ENCODE data around the gene GTF3C1. TPM values are rescaled to one million over a fixed set of nuclear protein-coding genes. Genes with fewer than 3 reads are reported as not detected.

GTF3C1 gene
- total and polyA plus RNA-seq, 2 of the 8 experiments (the other 6 are each of a cell fraction or from before 2014, with no cell fraction given): 89.3 to 126 TPM

GRCh38 chr16:27453494-27453825 is 96.3 kb downstream of the GTF3C1 start (continued):
- no peak for TF ChIP-seq POLR2AphosphoS5 (IDR thresholded peaks at IDR 0.05; ENCODE audit: low read depth, low read length)
- TF ChIP-seq JUN (IDR thresholded peaks at IDR 0.05; ENCODE audit: low read depth, low read length): no peak
- no peak for TF ChIP-seq CEBPB (IDR thresholded peaks at IDR 0.05; ENCODE audit: low read depth, low read length)
- no peak for TF ChIP-seq SUZ12 (IDR thresholded peaks at IDR 0.05; ENCODE audit: low read length)
- TF ChIP-seq GTF2F1 (IDR thresholded peaks at IDR 0.05; ENCODE audit: borderline replicate concordance, low read depth, low read length): no peak
- TF ChIP-seq CHD7 (IDR thresholded peaks at IDR 0.05; ENCODE audit: insufficient replicate concordance, low read length): no peak
- TF ChIP-seq CTBP2 (IDR thresholded peaks at IDR 0.05; ENCODE audit: borderline replicate concordance, insufficient read depth, insufficient read length, low read length): no peak
- TF ChIP-seq SAP30 (IDR thresholded peaks at IDR 0.05; ENCODE audit: insufficient read depth, insufficient replicate concordance, low read length): no peak
